Measurements from ENCODE around the gene SERPINB3.

The SERPINB3 gene

DNA sequence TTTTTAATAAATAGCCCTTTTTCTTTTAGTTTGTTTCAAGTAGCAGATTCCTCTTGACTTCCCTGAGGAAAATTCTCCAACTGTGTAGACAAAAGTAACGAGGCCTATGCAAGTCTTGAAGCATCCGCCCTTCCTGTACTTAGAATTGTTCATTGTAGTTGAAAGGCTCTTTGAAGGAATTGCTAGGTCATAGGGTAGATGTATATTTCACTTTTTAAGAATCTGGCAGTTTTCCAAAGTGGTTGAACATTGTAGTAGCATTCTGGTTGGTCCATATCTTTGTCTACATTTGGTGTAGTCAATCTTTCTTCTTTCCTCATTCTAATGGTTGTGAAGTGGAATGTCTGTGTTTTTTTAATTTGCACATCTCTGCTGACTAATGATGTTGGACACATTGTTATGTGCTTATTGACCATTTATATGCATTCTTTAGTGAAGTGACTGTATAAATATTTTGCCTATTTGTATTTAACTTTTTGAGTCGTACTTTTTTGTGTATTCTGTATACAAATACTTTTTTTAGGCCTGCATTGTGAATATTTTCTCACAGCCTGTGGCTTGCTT, 35.5 kb upstream of the SERPINB3 start:
- DNase-seq (ENCODE audit: low read depth): peak; percentile 11
- TF ChIP-seq, protein P1, sequence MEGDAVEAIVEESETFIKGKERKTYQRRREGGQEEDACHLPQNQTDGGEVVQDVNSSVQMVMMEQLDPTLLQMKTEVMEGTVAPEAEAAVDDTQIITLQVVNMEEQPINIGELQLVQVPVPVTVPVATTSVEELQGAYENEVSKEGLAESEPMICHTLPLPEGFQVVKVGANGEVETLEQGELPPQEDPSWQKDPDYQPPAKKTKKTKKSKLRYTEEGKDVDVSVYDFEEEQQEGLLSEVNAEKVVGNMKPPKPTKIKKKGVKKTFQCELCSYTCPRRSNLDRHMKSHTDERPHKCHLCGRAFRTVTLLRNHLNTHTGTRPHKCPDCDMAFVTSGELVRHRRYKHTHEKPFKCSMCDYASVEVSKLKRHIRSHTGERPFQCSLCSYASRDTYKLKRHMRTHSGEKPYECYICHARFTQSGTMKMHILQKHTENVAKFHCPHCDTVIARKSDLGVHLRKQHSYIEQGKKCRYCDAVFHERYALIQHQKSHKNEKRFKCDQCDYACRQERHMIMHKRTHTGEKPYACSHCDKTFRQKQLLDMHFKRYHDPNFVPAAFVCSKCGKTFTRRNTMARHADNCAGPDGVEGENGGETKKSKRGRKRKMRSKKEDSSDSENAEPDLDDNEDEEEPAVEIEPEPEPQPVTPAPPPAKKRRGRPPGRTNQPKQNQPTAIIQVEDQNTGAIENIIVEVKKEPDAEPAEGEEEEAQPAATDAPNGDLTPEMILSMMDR (conservative IDR thresholded peaks at IDR 0.05; ENCODE audit: control insufficient read depth, insufficient read depth, low read depth, low read length): no peak
- no peak overlapping the region for H3K4me3 ChIP-seq (ENCODE audit: control insufficient read depth, low read depth, low read length)

DNA sequence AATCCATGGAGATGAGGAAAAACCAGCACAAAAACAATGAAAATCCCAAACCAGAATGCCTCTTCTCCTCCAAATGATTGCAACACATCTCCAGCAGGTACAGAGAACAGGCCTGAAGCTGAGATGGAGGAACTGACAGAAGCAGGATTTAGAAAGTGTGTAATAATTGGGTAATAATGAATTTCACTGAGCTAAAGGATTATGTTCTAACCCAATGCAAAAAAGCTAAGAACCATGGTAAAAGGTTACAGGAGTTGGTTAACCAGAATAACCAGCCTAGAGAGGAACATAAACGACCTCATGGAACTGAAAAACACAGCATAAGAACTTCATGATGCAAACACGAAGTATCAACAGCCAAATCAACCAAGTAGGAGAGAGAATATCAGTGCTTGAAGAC, 27.4 kb upstream of the SERPINB3 start:
- TF ChIP-seq, protein P1 (conservative IDR thresholded peaks at IDR 0.05; ENCODE audit: control insufficient read depth, insufficient read depth, low read depth, low read length): no peak
- DNase-seq (ENCODE audit: low read depth): no peak
- no peak overlapping the region for H3K4me3 ChIP-seq (ENCODE audit: control insufficient read depth, low read depth, low read length)

DNA sequence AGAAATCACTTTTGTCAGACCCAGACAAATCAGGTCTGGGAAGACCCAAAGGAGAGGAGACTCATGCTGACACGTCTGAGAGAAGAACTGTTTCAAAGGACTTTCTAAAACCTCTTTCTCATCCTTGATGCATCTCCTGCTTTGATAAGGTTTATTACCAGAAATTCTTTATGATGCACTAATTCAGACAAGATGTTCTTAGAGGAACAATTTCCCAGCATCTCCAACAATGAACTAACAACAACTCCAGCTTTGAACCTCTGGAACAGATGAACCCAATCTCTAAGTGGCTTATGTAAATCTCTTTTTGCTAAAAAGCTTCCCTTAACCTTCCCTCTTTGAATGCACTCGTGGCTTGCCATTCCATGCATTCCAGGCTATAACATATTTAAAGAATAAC, 25.2 kb upstream of the SERPINB3 start:
- TF ChIP-seq, protein P1 (conservative IDR thresholded peaks at IDR 0.05; ENCODE audit: control insufficient read depth, insufficient read depth, low read depth, low read length): no peak
- DNase-seq (ENCODE audit: low read depth): peak; percentile 16
- H3K4me3 ChIP-seq (ENCODE audit: control insufficient read depth, low read depth, low read length): no peak overlapping the region

DNA sequence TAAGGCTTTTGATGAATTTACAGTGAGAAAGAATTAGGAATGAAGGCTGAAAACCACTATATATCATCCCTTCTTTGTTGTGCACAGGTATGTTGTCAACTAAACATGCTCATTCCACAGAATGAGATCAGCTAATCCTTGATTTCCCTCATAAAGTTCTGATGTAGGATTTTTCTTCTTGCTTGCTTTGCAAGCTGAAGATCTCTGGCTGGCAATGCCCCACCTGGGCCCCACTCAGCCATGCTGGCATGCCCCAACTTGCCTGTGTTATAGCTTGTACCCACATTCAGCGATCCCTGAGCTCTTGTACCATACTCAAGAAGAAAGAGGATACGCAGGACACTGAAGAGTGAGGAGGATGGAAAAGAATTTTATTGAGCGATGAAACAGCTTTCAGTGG, 23.0 kb upstream of the SERPINB3 start:
- no peak overlapping the region for H3K4me3 ChIP-seq (ENCODE audit: control insufficient read depth, low read depth, low read length)
- TF ChIP-seq, protein P1 (conservative IDR thresholded peaks at IDR 0.05; ENCODE audit: control insufficient read depth, insufficient read depth, low read depth, low read length): no peak
- DNase-seq (ENCODE audit: low read depth): no peak

DNA sequence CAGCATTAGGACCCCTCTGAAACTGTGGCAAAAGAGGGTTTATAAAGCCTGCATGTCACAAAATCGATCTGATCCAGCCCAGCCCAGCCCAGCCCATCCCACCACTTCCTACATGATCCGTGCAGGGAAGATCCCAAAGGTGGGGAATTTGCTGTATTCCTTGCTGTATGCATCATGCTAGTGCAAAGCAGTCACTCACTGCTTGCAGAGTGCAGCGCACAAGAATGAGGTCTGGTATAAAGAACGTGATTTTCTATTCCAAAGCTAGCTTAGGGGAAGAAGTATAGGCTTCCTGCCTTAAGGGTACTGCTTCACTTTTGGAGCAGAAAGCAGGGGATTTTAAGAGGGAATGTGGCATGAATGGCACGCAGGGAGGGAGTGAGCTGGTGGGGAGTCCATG, 22.2 kb upstream of the SERPINB3 start:
- no peak for DNase-seq (ENCODE audit: low read depth)
- no peak overlapping the region for H3K4me3 ChIP-seq (ENCODE audit: control insufficient read depth, low read depth, low read length)
- TF ChIP-seq, protein P1 (conservative IDR thresholded peaks at IDR 0.05; ENCODE audit: control insufficient read depth, insufficient read depth, low read depth, low read length): no peak

DNA sequence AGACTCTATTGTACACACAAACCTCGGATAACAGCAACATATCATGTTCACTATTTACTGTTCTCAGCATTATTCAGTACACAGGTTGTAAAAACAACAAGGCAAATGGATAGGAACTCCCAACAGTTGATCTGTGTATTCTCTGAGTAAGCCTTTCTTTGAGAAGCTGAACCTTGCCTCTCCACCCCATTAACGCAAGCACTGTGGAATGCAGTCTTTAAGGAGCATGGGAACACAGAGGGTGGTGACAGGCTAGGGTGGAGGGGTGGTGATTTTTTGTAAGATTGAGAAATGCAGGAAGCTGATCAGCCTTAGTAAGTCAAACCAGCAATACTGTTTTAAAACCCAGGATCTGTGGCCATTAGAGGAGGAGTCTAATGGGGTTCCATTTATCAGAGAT, 21.5 kb upstream of the SERPINB3 start:
- no peak overlapping the region for H3K4me3 ChIP-seq (ENCODE audit: control insufficient read depth, low read depth, low read length)
- DNase-seq (ENCODE audit: low read depth): peak; percentile 97
- TF ChIP-seq, protein P1 (conservative IDR thresholded peaks at IDR 0.05; ENCODE audit: control insufficient read depth, insufficient read depth, low read depth, low read length): no peak

All from fibroblast of mammary gland (primary cell).